GM12875 (cell line): ENCODE measurements around the gene EDIL3.

Source experiments
- H3K4me3 ChIP-seq: one replicate; pipeline ENCODE4 v1.5.1; 2011; ENCODE audit warnings: low read depth, low read length, control low read depth
- CTCF ChIP-seq: IDR thresholded peaks from 2 replicates; pipeline ENCODE4 v1.5.1; 2011; ENCODE audit warnings: low read depth, mild to moderate bottlenecking, control low read depth, inconsistent platforms, low read length, moderate library complexity, borderline replicate concordance; ENCODE audit not compliant: insufficient read depth

EDIL3 gene

GRCh38 chr5:84362061-84362720 is 22.5 kb downstream of the EDIL3 start:
- H3K4me3 ChIP-seq = no peak overlapping the region
- no peak for TF ChIP-seq CTCF

- H3K4me3 ChIP-seq = no peak overlapping the region
- no peak for TF ChIP-seq CTCF
Observed at GRCh38 chr5:84361572-84361971, 23.1 kb downstream of the EDIL3 start.

- no peak for TF ChIP-seq CTCF
- no peak overlapping the region for H3K4me3 ChIP-seq
Observed at GRCh38 chr5:84360056-84360455, 24.6 kb downstream of the EDIL3 start.

- TF ChIP-seq CTCF = no peak
- H3K4me3 ChIP-seq = no peak overlapping the region
Observed at GRCh38 chr5:84354101-84354500, 30.6 kb downstream of the EDIL3 start.

GRCh38 chr5:84344788-84345187 is 39.9 kb downstream of the EDIL3 start:
- no peak overlapping the region for H3K4me3 ChIP-seq
- no peak for TF ChIP-seq CTCF

DNA sequence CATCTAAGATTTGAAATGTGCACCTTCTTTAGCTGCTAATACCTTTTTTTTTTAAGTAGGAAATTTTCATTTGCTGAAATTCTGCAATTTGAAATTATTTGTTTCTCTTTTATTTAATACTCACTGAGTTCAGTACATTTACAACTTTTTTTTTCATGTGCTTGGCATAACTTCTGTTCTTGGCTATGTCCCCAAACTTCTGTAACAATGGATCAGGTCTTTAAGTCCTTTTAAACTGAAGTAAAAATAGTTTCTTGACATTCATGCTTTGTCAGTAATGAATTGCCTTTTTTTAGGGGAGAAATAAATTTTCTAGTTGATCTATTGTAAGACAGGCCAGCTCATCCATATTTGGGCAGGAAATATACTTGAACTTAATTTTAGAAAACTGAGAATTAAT is 41.5 kb downstream of the EDIL3 start:
- TF ChIP-seq CTCF = no peak
- H3K4me3 ChIP-seq = no peak overlapping the region

- TF ChIP-seq CTCF = no peak
- H3K4me3 ChIP-seq = no peak overlapping the region
Observed at GRCh38 chr5:84332106-84332505, 52.6 kb downstream of the EDIL3 start.
